Dendritic cell treated with granulocyte-macrophage colony-stimulating factor and Interleukin-4, amounts not matched to agents 40 ng/mL and 50 ng/mL, for 4 days (primary cell): ENCODE results near the gene TAS1R2.
A peak's percentile ranks its signal among the peaks of the same experiment; 100 is the strongest.
"Not testable (repeated sequence)": the region's sequence is repeated elsewhere in the genome, so short reads cannot be mapped to it uniquely, and the experiment has no call there.

Experiments
- H3K27ac Mint-ChIP-seq: one replicate; pipeline ENCODE4 v1.8.0; 2022; ENCODE audit warnings: mild to moderate bottlenecking, mixed read lengths
- H3K27me3 Mint-ChIP-seq: one replicate; pipeline ENCODE4 v1.8.0; 2022; ENCODE audit warnings: mild to moderate bottlenecking, mixed read lengths
- H3K36me3 Mint-ChIP-seq: one replicate; pipeline ENCODE4 v1.8.0; 2022; ENCODE audit warnings: low read depth, mixed read lengths
- H3K4me1 Mint-ChIP-seq: one replicate; pipeline ENCODE4 v1.8.0; 2022; ENCODE audit warnings: low read depth, mixed read lengths
- H3K4me3 Mint-ChIP-seq: one replicate; pipeline ENCODE4 v1.8.0; 2022; ENCODE audit warnings: mild to moderate bottlenecking, moderate library complexity, mixed read lengths
- H3K9me3 Mint-ChIP-seq: one replicate; pipeline ENCODE4 v1.8.0; 2022; ENCODE audit warnings: mixed read lengths
- intact Hi-C: fragments of 100-400 bp; cut with micrococcal nuclease; formaldehyde crosslinking; loops from one replicate; pipeline ENCODE4 v1.15.0; 2022

The TAS1R2 gene

DNA sequence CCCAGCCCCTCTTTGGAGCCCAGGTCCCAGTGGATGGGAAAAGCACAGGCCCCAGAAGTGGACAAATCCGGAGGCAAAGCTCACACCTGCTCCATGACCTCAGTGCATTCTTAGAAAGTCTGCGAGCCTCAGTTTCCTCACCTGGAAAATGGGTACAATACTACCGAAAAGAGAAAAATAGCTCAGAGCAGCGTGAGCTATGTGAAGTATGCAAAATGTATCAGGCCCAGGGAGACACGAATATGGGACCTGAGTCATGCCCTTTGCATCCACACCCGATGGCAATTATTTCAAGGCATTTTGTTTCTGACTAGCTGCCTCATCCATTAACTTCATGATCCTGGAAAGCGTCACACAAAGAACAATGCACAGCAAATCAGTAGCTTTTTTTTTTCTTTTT is 33.7 kb upstream of the TAS1R2 start:
- H3K36me3 Mint-ChIP-seq: peaks cover 43% of the 10 kb centered on the region
- peaks cover 28% of the 10 kb centered on the region for H3K4me1 Mint-ChIP-seq
- no peaks in the 10 kb centered on the region for H3K9me3 Mint-ChIP-seq
- H3K27me3 Mint-ChIP-seq: no peaks in the 10 kb centered on the region
- H3K27ac Mint-ChIP-seq: no peak overlapping the region
- intact Hi-C loops: no loop called here
- H3K4me3 Mint-ChIP-seq: no peak overlapping the region

DNA sequence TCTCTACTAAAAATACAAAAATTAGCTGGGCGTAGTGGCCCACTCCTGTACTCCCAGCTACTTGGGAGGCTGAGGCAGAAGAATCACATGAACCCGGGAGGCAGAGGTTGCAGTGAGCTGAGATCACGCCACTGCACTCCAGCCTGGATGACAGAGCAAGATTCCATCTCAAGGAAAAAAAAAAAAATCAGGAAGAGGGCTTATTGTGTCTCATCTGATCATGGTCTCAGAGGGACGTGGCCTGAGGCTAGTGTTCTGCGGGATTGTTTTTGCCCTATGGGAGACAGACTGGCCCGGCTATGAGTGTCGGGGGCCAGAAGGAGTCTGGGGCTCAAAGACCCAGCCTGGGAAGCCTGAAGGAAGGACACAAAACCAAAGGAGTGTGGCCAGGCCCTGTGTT is 32.4 kb upstream of the TAS1R2 start:
- H3K4me3 Mint-ChIP-seq, H3K27me3 Mint-ChIP-seq, H3K9me3 Mint-ChIP-seq, intact Hi-C loops: not testable (repeated sequence)
- H3K27ac Mint-ChIP-seq: peak overlapping the region; percentile 1
- peaks cover 45% of the 10 kb centered on the region for H3K36me3 Mint-ChIP-seq
- H3K4me1 Mint-ChIP-seq: peaks cover 28% of the 10 kb centered on the region

DNA sequence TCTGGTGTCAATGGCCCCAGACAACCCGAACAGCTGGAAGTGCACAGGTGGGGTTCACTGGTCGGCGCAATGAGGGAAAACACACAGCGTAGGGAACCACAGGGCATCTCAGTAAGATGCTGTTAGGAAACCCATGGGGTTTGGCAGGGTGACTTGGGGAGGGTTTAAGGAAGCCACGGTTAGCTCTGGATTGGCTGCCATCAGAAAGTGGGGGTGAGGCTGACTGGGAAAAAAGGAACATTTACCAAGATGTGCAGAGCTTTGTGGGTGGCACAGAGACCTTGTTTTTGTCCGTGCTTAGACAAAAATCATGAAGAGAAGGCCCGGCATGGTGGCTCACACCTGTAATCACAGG is 31.9 kb upstream of the TAS1R2 start:
- intact Hi-C loops: no loop called here
- Mint-ChIP-seq H3K27me3 (no peaks in the 10 kb centered on the region), H3K4me3 (no peak overlapping the region), H3K4me1 (peaks cover 28% of the 10 kb centered on the region), H3K9me3 (no peaks in the 10 kb centered on the region), H3K36me3 (peaks cover 41% of the 10 kb centered on the region), H3K27ac (peak overlapping the region; percentile 1)

DNA sequence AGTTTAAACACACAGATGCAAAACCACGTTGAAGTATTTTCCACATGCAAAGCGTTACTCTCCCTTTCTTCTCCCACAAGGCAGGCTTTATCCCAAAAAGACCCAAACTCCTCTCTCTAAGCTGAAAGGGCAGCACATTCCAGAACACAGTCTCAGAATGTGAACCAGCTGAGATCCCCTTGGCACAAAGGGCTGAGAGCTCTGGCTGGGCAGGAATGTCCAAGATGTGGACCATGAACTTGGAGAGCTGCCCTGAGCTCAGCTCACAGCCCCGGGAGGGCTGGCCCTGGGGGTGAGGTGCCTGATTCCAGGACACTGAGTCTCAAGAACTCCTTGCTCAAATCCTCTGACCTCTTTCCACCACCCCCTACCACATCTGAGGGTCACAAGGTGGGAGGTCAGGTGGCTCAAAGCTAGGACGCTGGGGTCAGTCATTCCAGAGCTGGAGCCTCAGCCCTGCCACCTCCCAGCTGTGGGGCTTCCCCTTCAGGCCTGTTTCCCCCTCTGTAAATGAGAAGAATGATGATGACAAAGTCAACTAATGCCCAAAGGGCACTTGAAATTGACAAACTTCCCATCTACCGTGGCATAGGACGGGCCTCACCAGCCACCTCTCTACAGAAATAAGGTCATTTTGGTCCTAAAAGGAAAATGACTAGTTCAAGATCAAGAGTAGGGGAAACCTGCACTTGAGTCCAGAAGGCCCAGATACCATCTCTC is 31.4 kb upstream of the TAS1R2 start:
- intact Hi-C loops: no loop called here

DNA sequence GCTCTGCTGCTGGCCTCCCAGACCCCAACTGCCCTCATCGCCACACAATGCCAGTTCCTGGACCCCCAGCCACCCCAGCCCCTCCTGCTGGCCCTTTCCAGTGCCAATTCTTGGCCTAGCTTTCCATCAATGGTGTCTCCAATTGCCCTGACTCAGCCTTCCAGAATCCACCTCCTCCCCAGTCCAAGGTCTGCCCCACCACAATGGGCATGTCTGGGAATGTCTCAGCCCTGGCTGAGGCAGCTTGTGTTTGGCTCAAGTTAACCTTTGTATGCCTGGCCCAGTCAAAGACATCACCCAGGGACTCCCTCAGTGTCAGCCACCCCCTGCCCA is 26.5 kb upstream of the TAS1R2 start:
- no peak overlapping the region for H3K27ac Mint-ChIP-seq
- no peaks in the 10 kb centered on the region for H3K27me3 Mint-ChIP-seq
- intact Hi-C loops: no loop called here
- no peaks in the 10 kb centered on the region for H3K9me3 Mint-ChIP-seq
- H3K4me3 Mint-ChIP-seq: no peak overlapping the region
- H3K36me3 Mint-ChIP-seq: peaks cover 68% of the 10 kb centered on the region
- H3K4me1 Mint-ChIP-seq: no peaks in the 10 kb centered on the region

More for the DNA sequence above, 31.4 kb upstream of the TAS1R2 start:
- no peaks in the 10 kb centered on the region for H3K9me3 Mint-ChIP-seq
- no peaks in the 10 kb centered on the region for H3K27me3 Mint-ChIP-seq
- H3K4me3 Mint-ChIP-seq: no peak overlapping the region
- peaks cover 42% of the 10 kb centered on the region for H3K36me3 Mint-ChIP-seq
- peak overlapping the region; percentile 1 for H3K27ac Mint-ChIP-seq
- H3K4me1 Mint-ChIP-seq: peaks cover 28% of the 10 kb centered on the region

DNA sequence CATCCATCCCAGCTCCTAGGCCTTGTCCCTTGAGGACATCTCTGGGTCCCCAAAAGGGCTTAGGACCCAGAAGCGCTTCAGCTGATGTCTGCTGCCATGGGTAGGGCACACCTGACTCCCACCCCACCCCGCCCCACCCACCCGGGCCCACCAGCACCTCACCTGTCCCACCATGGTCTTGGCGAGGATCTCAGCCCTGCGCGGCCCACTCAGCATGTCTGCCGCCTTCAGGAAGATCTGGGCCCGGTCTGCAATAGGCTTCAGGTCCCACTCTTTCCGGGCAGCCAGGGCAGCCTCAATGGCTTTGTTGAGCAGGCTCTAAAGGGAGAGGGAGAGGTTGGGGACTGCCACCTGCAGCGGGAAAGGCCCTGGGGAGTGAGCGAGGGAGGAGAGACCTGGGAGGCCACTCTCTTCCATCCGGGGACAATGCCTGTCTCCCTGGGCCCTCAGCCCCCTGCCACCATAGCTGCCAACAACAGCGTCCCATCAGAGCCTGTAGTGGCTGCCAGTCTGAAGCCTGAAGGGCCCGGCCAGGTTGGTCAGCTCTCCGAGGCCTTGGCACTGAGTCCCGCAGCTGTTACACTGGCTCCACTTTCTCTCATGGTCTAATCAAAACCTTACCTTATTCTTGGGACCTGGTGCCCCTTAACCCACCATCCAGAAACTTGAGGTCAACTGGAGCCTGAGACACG is 26.0 kb upstream of the TAS1R2 start:
- peaks cover 71% of the 10 kb centered on the region for H3K36me3 Mint-ChIP-seq
- H3K27me3 Mint-ChIP-seq: no peaks in the 10 kb centered on the region
- intact Hi-C loops: no loop called here
- H3K4me1 Mint-ChIP-seq: no peaks in the 10 kb centered on the region
- no peak overlapping the region for H3K27ac Mint-ChIP-seq
- H3K9me3 Mint-ChIP-seq: no peaks in the 10 kb centered on the region
- no peak overlapping the region for H3K4me3 Mint-ChIP-seq

DNA sequence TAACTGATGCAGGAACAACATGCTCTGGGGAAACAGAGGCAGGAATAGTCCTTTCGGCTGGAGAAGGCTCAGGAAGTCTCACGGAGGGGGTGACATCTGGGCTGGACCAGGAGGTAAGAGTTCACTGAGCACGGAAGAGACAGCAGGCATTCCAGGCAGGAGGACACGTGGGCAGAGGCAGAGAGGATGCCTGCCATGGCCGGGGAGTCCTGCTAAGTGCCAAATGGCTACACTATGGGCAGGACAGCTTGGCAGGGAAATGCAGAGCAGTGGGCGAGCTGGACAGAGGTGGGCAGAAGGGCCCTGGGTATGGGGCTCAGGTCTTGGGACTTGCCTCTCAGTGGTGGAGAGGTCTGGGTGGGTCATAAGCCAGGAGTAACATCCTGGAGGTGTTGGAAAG is 25.3 kb upstream of the TAS1R2 start:
- H3K9me3 Mint-ChIP-seq: no peaks in the 10 kb centered on the region
- no peaks in the 10 kb centered on the region for H3K27me3 Mint-ChIP-seq
- no peak overlapping the region for H3K4me3 Mint-ChIP-seq
- intact Hi-C loops: no loop called here
- no peaks in the 10 kb centered on the region for H3K4me1 Mint-ChIP-seq
- H3K36me3 Mint-ChIP-seq: peaks cover 71% of the 10 kb centered on the region
- H3K27ac Mint-ChIP-seq: no peak overlapping the region

DNA sequence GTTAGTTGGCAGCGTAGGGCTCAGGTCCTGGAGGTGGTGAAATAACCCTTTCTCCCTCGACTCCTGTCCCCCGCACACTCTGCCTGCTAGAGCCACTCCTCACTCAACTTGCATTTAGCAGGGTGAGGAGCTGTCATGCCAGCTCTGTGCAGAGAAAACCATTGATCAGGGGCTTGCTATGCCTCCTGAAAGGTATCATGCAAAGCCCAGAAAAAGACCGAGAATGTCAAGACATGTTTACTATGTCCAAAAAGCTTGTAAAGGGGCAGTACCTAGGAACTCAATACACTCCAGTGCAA is 24.9 kb upstream of the TAS1R2 start:
- H3K27me3 Mint-ChIP-seq: no peaks in the 10 kb centered on the region
- H3K27ac Mint-ChIP-seq: no peak overlapping the region
- peaks cover 71% of the 10 kb centered on the region for H3K36me3 Mint-ChIP-seq
- no peak overlapping the region for H3K4me3 Mint-ChIP-seq
- no peaks in the 10 kb centered on the region for H3K4me1 Mint-ChIP-seq
- no peaks in the 10 kb centered on the region for H3K9me3 Mint-ChIP-seq
- intact Hi-C loops: no loop called here

DNA sequence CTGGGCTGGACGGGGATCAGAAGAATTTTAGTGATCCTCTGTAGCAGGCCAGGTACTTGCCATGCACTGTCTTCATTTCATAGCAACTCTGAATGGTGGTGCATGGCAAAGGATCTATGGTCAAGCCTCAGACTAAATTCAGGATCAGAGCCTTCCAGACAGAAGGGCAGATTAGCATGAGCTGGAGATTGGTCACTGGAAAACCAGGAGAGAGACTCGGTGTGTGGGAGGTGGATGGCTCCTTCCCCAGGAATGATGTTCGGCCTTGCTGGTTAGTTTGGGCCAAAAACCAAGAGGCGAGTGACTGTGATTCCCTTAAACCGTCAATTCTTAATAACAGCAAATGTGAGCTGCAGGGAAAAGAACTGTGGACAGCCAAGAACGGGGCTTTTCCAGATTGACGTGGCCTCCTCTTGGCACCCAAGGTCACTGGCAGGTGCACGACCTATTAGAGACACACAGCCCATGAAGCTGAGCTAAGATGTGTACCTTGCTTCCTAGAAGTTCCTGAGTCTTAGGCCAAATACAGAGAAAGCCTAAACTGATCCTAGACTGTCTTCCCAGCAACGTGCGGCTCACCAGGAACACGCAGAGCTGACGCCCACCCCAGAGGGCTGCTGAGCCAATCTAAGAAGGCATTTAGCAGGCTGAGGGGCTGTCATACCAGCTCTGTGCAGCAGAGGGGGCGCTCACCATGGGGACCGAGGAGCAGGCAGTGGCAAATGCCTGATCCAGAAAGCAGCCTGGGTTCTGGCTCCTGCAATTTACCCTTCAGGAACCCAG is 24.4 kb upstream of the TAS1R2 start:
- Mint-ChIP-seq H3K4me3 (no peak overlapping the region), H3K27me3 (no peaks in the 10 kb centered on the region), H3K27ac (no peak overlapping the region), H3K36me3 (peaks cover 71% of the 10 kb centered on the region), H3K4me1 (no peaks in the 10 kb centered on the region), H3K9me3 (no peaks in the 10 kb centered on the region)
- intact Hi-C loops: no loop called here

DNA sequence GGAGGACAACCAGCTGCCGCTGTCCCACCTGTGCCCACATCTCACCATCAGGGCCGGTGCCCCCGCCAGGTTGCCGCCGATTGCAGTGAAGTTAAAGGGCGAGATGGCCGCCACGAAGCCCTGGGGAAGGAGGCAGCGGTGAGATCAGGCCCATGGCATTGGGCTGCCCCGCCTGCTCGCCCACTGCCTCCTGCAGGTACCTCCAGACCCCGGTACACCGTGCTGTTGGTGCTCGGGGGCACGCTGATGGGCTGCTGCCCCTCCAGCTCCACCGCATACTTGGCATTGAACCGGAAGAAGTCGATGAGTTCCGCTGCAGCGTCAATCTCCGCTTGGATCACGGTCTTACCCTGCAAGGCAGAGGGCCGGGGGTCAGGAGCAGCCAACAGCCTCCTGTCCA is 23.6 kb upstream of the TAS1R2 start:
- no peak overlapping the region for H3K4me3 Mint-ChIP-seq

DNA sequence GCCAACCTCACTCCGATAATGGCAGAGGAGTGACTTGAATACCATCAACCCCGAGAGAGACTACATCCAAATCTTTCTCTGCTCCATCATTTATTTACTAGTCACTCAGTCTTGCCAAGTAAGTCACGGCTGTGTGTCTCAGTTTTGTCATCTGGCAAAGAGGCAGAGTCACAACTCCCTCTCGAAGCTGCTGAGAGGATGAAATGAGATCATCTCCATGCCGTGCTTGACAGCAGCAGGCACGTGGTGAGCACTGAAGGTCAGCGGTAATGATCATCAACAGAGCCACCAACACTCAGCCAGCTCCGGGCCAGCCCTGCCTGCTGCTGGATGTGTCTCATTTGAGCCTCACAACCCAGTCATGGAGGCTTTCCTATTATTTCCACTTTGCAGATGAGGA is 23.0 kb upstream of the TAS1R2 start:
- Mint-ChIP-seq H3K4me1 (no peaks in the 10 kb centered on the region), H3K27ac (no peak overlapping the region), H3K9me3 (no peaks in the 10 kb centered on the region), H3K27me3 (no peaks in the 10 kb centered on the region), H3K36me3 (peaks cover 71% of the 10 kb centered on the region), H3K4me3 (no peak overlapping the region)
- intact Hi-C loops: no loop called here

More for the DNA sequence above, 23.6 kb upstream of the TAS1R2 start:
- intact Hi-C loops: no loop called here
- no peak overlapping the region for H3K27ac Mint-ChIP-seq
- no peaks in the 10 kb centered on the region for H3K4me1 Mint-ChIP-seq
- H3K27me3 Mint-ChIP-seq: no peaks in the 10 kb centered on the region
- H3K36me3 Mint-ChIP-seq: peaks cover 71% of the 10 kb centered on the region
- no peaks in the 10 kb centered on the region for H3K9me3 Mint-ChIP-seq

DNA sequence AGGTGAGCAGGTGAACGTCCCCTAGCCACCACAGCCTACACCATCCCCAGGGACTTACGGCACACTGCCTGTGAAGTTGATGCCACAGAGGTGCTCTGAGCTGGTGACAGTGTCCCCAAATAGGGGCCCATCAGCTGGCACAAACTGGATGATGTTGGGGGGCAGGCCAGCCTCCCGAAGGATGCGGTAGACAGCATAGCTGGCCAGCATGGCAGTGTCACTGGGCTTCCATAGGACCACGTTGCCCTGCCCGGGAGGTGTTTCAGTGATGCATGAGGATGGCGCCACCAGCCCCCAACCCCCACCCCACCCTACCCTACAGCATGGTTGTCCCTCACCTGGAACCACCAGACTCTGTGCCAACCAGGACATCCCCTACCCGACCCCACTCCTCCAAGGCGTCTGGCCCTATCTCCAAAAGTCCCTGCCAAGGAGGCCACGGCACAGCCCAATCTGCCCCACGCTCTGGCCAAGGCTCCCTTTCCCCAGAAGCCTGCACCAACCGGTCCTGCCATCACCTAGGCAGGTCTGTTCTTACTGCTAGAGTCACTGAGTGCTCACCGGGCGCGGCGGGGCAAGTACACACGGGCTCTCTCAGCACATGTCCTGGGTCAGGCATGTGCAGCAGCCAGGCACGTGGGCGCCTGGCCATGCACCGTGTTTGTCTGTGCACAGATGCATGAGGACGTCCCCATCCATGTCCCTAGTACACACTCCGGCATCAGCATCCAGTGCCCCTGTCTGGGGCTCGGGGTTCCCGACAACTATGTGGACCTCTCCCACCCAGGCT is 22.4 kb upstream of the TAS1R2 start:
- H3K27me3 Mint-ChIP-seq: no peaks in the 10 kb centered on the region
- H3K36me3 Mint-ChIP-seq: peaks cover 70% of the 10 kb centered on the region
- no peaks in the 10 kb centered on the region for H3K9me3 Mint-ChIP-seq
- H3K27ac Mint-ChIP-seq: no peak overlapping the region
- H3K4me1 Mint-ChIP-seq: no peaks in the 10 kb centered on the region
- intact Hi-C loops: no loop called here
- no peak overlapping the region for H3K4me3 Mint-ChIP-seq

DNA sequence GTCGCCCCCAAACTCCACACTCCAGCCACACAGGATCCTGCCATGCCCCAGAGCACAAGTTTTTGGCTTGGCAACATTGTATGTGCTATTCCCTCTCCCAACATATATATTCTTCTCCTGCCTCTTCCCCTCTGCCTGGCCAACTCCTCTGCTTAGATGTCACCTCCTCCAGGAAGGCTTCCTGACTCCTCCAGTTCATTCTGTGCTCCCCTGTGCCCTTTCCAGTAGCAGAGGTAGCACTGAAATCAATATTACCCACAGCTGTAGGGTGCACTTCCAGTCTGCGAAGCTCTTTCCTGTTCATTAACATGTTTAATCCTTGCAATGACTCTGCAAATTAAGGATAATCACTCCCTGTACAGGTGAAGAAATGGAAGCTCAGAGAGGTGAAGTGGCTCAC is 21.7 kb upstream of the TAS1R2 start:
- Mint-ChIP-seq H3K4me1 (no peaks in the 10 kb centered on the region), H3K4me3 (no peak overlapping the region), H3K36me3 (peaks cover 71% of the 10 kb centered on the region), H3K27ac (no peak overlapping the region), H3K9me3 (no peaks in the 10 kb centered on the region), H3K27me3 (no peaks in the 10 kb centered on the region)
- intact Hi-C loops: no loop called here

DNA sequence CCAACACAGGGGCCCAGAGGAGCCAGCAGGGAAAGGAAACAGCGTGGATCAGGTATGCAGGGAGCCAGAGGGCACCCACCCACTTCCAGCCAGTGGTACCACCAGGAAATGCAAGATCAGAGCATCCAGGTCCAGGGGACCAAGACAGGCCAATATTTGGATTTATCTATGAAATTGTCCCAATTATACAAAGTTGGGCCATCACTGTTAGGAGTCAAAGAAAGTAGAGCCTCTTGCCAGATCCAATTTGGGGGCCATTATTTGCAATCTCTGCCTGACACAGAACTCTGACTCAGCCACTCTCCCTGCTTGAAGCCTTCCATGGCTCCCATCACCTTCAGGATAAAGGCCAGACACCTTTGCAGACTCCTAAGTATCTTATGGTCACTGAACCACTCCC is 21.1 kb upstream of the TAS1R2 start:
- Mint-ChIP-seq H3K27me3 (no peaks in the 10 kb centered on the region), H3K9me3 (no peaks in the 10 kb centered on the region), H3K36me3 (peaks cover 70% of the 10 kb centered on the region), H3K4me3 (no peak overlapping the region), H3K27ac (no peak overlapping the region), H3K4me1 (no peaks in the 10 kb centered on the region)
- intact Hi-C loops: no loop called here
